SK-N-SH (cell line): ENCODE results near the gene COL21A1. TPM values are rescaled to one million over a fixed set of nuclear protein-coding genes. Genes with fewer than 3 reads are reported as not detected.
A peak's percentile ranks its signal among the peaks of the same experiment; 100 is the strongest.

ENCODE experiments used
- CTCF ChIA-PET: fragments of 300-600, 350-600 bp; formaldehyde crosslinking; extraction: SDS; loops from one replicate; lab custom pipeline; 2021; lab: Yijun Ruan, JAX
- POLR2A ChIA-PET: fragments of 350-600 bp; sonication (Branson Sonifier 250); formaldehyde crosslinking; extraction: SDS; loops from one replicate; lab custom pipeline; 2020; ENCODE audit warnings: antibody characterized with exemption, inconsistent platforms; lab: Yijun Ruan, JAX
- DNase-seq: peaks from one replicate; pipeline ENCODE4 v3.0.0; 2012
- H2AFZ ChIP-seq: fragments of 200-600 bp; sonication (generic); 2 replicates; pipeline ENCODE4 v1.8.1; 2016; ENCODE audit warnings: antibody characterized with exemption, mild to moderate bottlenecking, low read depth
- H3F3A ChIP-seq: fragments of 200-600 bp; sonication (generic); replicated peaks from 2 replicates; pipeline ENCODE3; 2016; ENCODE audit warnings: antibody characterized with exemption, mild to moderate bottlenecking; ENCODE audit not compliant: insufficient read depth
- H3K27ac ChIP-seq, 2 experiments: fragments of 200-500 bp in 1 of 2; fragments of 200-600 bp in 1 of 2; sonication (Bioruptor generic) in 1 of 2; sonication (generic), shearing (Covaris generic) in 1 of 2; 2 replicates each; pipeline versions ENCODE4 v1.5.1 to v1.6.1; 2014 to 2016; ENCODE audit warnings: low read depth in 2 of 2, inconsistent platforms in 1 of 2, low read length in 1 of 2, mild to moderate bottlenecking in 1 of 2, mixed read lengths in 1 of 2
- H3K27me3 ChIP-seq: fragments of 200-600 bp; sonication (generic), shearing (Covaris generic); 2 replicates; pipeline ENCODE4 v1.6.1; 2016; ENCODE audit warnings: mixed run types; ENCODE audit not compliant: insufficient read depth
- H3K36me3 ChIP-seq, 2 experiments: fragments of 200-500 bp in 1 of 2; fragments of 200-600 bp in 1 of 2; sonication (Bioruptor generic) in 1 of 2; sonication (generic) in 1 of 2; replicated peaks in 1 of 2; 2 replicates each; pipeline versions ENCODE3 to v1.5.1; 2014 to 2016; ENCODE audit warnings: low read length in 1 of 2, mild to moderate bottlenecking in 1 of 2; ENCODE audit not compliant: insufficient read depth in 2 of 2, control insufficient read depth in 1 of 2
- H3K4me1 ChIP-seq, 2 experiments: fragments of 200-500 bp in 1 of 2; fragments of 200-600 bp in 1 of 2; sonication (Bioruptor generic) in 1 of 2; sonication (generic), shearing (Covaris generic) in 1 of 2; 2 replicates each; pipeline versions ENCODE4 v1.5.1 to v1.6.1; 2014 to 2016; ENCODE audit warnings: low read depth in 1 of 2, low read length in 1 of 2, mixed run types in 1 of 2; ENCODE audit not compliant: insufficient read depth in 2 of 2, control insufficient read depth in 1 of 2
- H3K4me2 ChIP-seq: fragments of 200-600 bp; sonication (generic), shearing (Covaris generic); 2 replicates; pipeline ENCODE4 v1.6.1; 2017; ENCODE audit warnings: mixed run types
- H3K4me3 ChIP-seq, 2 experiments: fragments of 200-500 bp in 1 of 2; fragments of 200-600 bp in 1 of 2; sonication (Bioruptor generic) in 1 of 2; sonication (generic), shearing (Covaris generic) in 1 of 2; 2 replicates each; pipeline versions ENCODE4 v1.5.1 to v1.8.1; 2014 to 2016; ENCODE audit warnings: low read depth in 2 of 2, inconsistent platforms in 1 of 2, low read length in 1 of 2, mild to moderate bottlenecking in 1 of 2, mixed read lengths in 1 of 2, moderate library complexity in 1 of 2
- H3K79me2 ChIP-seq: fragments of 200-600 bp; sonication (generic); 2 replicates; pipeline ENCODE4 v1.8.1; 2017; ENCODE audit warnings: mild to moderate bottlenecking; ENCODE audit not compliant: insufficient read depth
- H3K9ac ChIP-seq: fragments of 200-600 bp; sonication (generic); 2 replicates; pipeline ENCODE4 v1.6.1; 2017; ENCODE audit warnings: mixed run types
- H3K9me2 ChIP-seq: fragments of 200-600 bp; sonication (generic); 2 replicates; pipeline ENCODE4 v1.6.1; 2017; ENCODE audit warnings: mixed run types
- H3K9me3 ChIP-seq: fragments of 200-600 bp; sonication (generic); 2 replicates; pipeline ENCODE4 v1.6.1; 2017; ENCODE audit warnings: mixed run types, mild to moderate bottlenecking, moderate library complexity
- H4K20me1 ChIP-seq: fragments of 200-600 bp; sonication (generic); 2 replicates; pipeline ENCODE4 v1.6.1; 2017; ENCODE audit warnings: mild to moderate bottlenecking, mixed run types; ENCODE audit not compliant: insufficient read depth
- ELF1 ChIP-seq: IDR thresholded peaks from 2 replicates; pipeline ENCODE4 v1.4.0; 2012
- FOXJ3 ChIP-seq: sonication (generic); formaldehyde crosslinking; IDR thresholded peaks from 2 replicates; pipeline ENCODE4 v1.5.1; 2020; ENCODE audit warnings: mild to moderate bottlenecking, missing genetic modification reagents
- FOXM1 ChIP-seq: IDR thresholded peaks from 2 replicates; pipeline ENCODE4 v1.4.0; 2012; ENCODE audit warnings: low read depth, mild to moderate bottlenecking
- GATA2 ChIP-seq: sonication (generic); formaldehyde crosslinking; IDR thresholded peaks from 2 replicates; pipeline ENCODE4 v1.5.0; 2020; ENCODE audit warnings: mild to moderate bottlenecking, missing genetic modification reagents
- POLR2AphosphoS5 ChIP-seq: IDR thresholded peaks from 2 replicates; pipeline ENCODE4 v1.6.1; 2012; ENCODE audit warnings: low read depth, low read length
- RAD21 ChIP-seq: IDR thresholded peaks from 2 replicates; pipeline ENCODE4 v1.6.1; 2012; ENCODE audit warnings: mild to moderate bottlenecking, low read length
- REST ChIP-seq: IDR thresholded peaks from 2 replicates; pipeline ENCODE4 v1.6.1; 2012; ENCODE audit warnings: mild to moderate bottlenecking, low read depth, low read length, moderate library complexity
- SMC3 ChIP-seq: IDR thresholded peaks from 2 replicates; pipeline ENCODE4 v1.6.1; 2012; ENCODE audit warnings: low read depth, low read length, improper control_type of control experiment
- TAF1 ChIP-seq: IDR thresholded peaks from 2 replicates; pipeline ENCODE4 v1.6.1; 2012; ENCODE audit warnings: low read depth, mild to moderate bottlenecking, low read length, moderate library complexity, borderline replicate concordance
- TCF12 ChIP-seq: IDR thresholded peaks from 2 replicates; pipeline ENCODE4 v1.4.0; 2012
- YY1 ChIP-seq: IDR thresholded peaks from 2 replicates; pipeline ENCODE4 v1.4.0; 2012; ENCODE audit warnings: low read depth, mild to moderate bottlenecking
- WGBS: methylation state at CpG from one replicate; pipeline ENCODE4 v1.1.6; 2017; ENCODE audit warnings: low lambda C conversion rate; 5-methylcytosine and 5-hydroxymethylcytosine counted together
- polyA plus RNA-seq, 3 experiments: library from polyadenylated mRNA; depleted of rRNA; stranded (reverse); fragments of >200 nt; gene quantifications; 2 replicates each; pipeline ENCODE4 v1.2.3, GENCODE V29; 2012
- TF ChIP-seq, protein P1 (sequence below): IDR thresholded peaks from 2 replicates; pipeline ENCODE4 v1.4.0; 2012; ENCODE audit warnings: low read depth
- TF ChIP-seq, protein P2 (sequence below): IDR thresholded peaks from 2 replicates; pipeline ENCODE4; 2012

COL21A1 gene
- polyA plus RNA-seq, 1 of the 3 experiments (the other 2 are of a cell fraction): 0.07 TPM

- Histone ChIP-seq H3K79me2 (no peaks in the 10 kb centered on the region), H3K4me1 (no peaks in the 10 kb centered on the region; a peak in 1 of 4 replicates), H2AFZ (no peak overlapping the region), H3K27me3 (no peaks in the 10 kb centered on the region), H3K4me2 (no peak overlapping the region), H3F3A (peaks cover 5% of the 10 kb centered on the region), H3K9me2 (no peaks in the 10 kb centered on the region), H3K36me3 (peaks cover 0 to 3% of the 10 kb centered on the region in 2 experiments), H3K4me3 (no peak overlapping the region), H3K9me3 (no peaks in the 10 kb centered on the region; the same call in 1 of the 2 replicates), H3K9ac (no peak overlapping the region), H3K27ac (no peak overlapping the region), H4K20me1 (no peaks in the 10 kb centered on the region)
- DNase-seq: no peak
- TF ChIP-seq FOXJ3 (CRISPR knock-in tag) (no peak), SMC3 (no peak), FOXM1 (no peak)
- ChIA-PET CTCF (interaction anchor here (0.6 kb wide), 1 partner anchor 94 kb away, joined by 3 read pairs; no protein-coding TSS in a partner anchor), POLR2A (no interaction called here)
Measured at GRCh38 chr6:56109149-56109548, 138.2 kb downstream of the COL21A1 start.

- peaks cover 0 to 3% of the 10 kb centered on the region in 2 experiments for H3K36me3 ChIP-seq
- ChIA-PET POLR2A (no interaction called here), CTCF (no interaction called here)
- H3K4me3 ChIP-seq: no peak overlapping the region
- no peak overlapping the region for H3K9ac ChIP-seq
- no peaks in the 10 kb centered on the region for H3K9me2 ChIP-seq
- H3K27me3 ChIP-seq: no peaks in the 10 kb centered on the region
- no peaks in the 10 kb centered on the region for H4K20me1 ChIP-seq
- H3K9me3 ChIP-seq: no peaks in the 10 kb centered on the region; the same call in 1 of the 2 replicates
- no peak for DNase-seq
- H3F3A ChIP-seq: peaks cover 12% of the 10 kb centered on the region
- no peaks in the 10 kb centered on the region for H3K79me2 ChIP-seq
- H3K27ac ChIP-seq: no peak overlapping the region
- no peak for TF ChIP-seq GATA2 (CRISPR knock-in tag)
- no peak for TF ChIP-seq SMC3
- TF ChIP-seq, protein P1, sequence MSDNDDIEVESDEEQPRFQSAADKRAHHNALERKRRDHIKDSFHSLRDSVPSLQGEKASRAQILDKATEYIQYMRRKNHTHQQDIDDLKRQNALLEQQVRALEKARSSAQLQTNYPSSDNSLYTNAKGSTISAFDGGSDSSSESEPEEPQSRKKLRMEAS: no peak
- TF ChIP-seq ELF1: no peak
- TF ChIP-seq YY1: no peak
- TF ChIP-seq RAD21: no peak
- no peak for TF ChIP-seq TAF1
- whole genome bisulfite sequencing: 41% methylated on average over 1 of the region's 1 CpG
- no peak overlapping the region for H2AFZ ChIP-seq
- peaks cover 0 to 11% of the 10 kb centered on the region in 2 experiments; a peak in 2 of 4 replicates for H3K4me1 ChIP-seq
- no peak overlapping the region for H3K4me2 ChIP-seq
Measured at GRCh38 chr6:56106231-56106630, 141.1 kb downstream of the COL21A1 start.

DNA sequence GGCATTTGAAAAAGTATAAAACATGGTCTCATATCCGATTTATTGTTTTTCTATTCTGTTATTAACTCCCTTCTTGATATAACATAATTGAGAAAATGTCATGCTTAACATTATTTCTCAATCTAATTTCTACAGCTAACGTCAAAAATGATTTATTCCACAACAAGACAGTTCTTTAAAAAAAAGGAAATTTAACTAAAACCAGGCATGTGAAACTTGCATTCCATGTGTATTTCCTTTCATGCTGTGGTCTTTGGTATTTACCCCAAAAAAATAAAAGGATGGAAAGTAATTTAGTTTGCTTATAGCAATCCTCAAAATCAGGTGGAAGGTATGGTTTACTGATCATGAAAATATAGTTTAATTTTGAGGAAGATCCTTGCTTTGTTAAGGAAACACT, 142.8 kb downstream of the COL21A1 start:
- peaks cover 0 to 20% of the 10 kb centered on the region in 2 experiments; a peak in 2 of 4 replicates for H3K4me1 ChIP-seq
- no peaks in the 10 kb centered on the region for H4K20me1 ChIP-seq
- 29% methylated on average over 2 of the region's 2 CpGs for WGBS
- ChIA-PET POLR2A (no interaction called here), CTCF (no interaction called here)
- no peaks in the 10 kb centered on the region for H3K9me2 ChIP-seq
- no peak overlapping the region for H3K4me3 ChIP-seq
- DNase-seq: no peak
- peaks cover 25% of the 10 kb centered on the region for H3F3A ChIP-seq
- peaks cover 0 to 3% of the 10 kb centered on the region in 2 experiments for H3K36me3 ChIP-seq
- H3K27ac ChIP-seq: peak overlapping the region in 1 of 2 experiments; percentile 71; a peak in 1 of 4 replicates
- no peaks in the 10 kb centered on the region; the same call in 1 of the 2 replicates for H3K9me3 ChIP-seq
- TF ChIP-seq REST: no peak
- TF ChIP-seq, protein P2, sequence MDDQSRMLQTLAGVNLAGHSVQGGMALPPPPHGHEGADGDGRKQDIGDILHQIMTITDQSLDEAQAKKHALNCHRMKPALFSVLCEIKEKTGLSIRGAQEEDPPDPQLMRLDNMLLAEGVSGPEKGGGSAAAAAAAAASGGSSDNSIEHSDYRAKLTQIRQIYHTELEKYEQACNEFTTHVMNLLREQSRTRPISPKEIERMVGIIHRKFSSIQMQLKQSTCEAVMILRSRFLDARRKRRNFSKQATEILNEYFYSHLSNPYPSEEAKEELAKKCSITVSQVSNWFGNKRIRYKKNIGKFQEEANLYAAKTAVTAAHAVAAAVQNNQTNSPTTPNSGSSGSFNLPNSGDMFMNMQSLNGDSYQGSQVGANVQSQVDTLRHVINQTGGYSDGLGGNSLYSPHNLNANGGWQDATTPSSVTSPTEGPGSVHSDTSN: peak; percentile 24; the same call in 1 of the 2 replicates
- TF ChIP-seq POLR2AphosphoS5: no peak
- peak; percentile 38; the same call in 1 of the 2 replicates for TF ChIP-seq TCF12
- no peaks in the 10 kb centered on the region for H3K27me3 ChIP-seq
- no peaks in the 10 kb centered on the region for H3K79me2 ChIP-seq
- H3K9ac ChIP-seq: no peak overlapping the region
- H2AFZ ChIP-seq: no peak overlapping the region
- H3K4me2 ChIP-seq: no peak overlapping the region
